ENCODE measurements around the gene TIGD3. TPM values are rescaled to one million over a fixed set of nuclear protein-coding genes. Genes with fewer than 3 reads are reported as not detected.

Gene TIGD3
- total and polyA plus RNA-seq, 2 of the 13 experiments (the other 11 are each of a cell fraction or from before 2014, with no cell fraction given) = 0.49 to 4.9 TPM

- TF ChIP-seq THAP7 (CRISPR knock-in tag; IDR thresholded peaks at IDR 0.05) (0 out of 2 replicates have a peak, but pooled peaks have one; percentile 10), ZFX (CRISPR knock-in tag; IDR thresholded peaks at IDR 0.05; ENCODE audit: low read depth) (peak; percentile 86), CREM (IDR thresholded peaks at IDR 0.05) (no peak), CREM (CRISPR knock-in tag; IDR thresholded peaks at IDR 0.05) (no peak), SOX13 (IDR thresholded peaks at IDR 0.05) (no peak), SOX13 (CRISPR knock-in tag; conservative IDR thresholded peaks at IDR 0.05 in 1 of 2, IDR thresholded peaks at IDR 0.05 in 1 of 2) (no peak), THAP11 (CRISPR knock-in tag; IDR thresholded peaks at IDR 0.05) (no peak), ZBTB44 (CRISPR knock-in tag; IDR thresholded peaks at IDR 0.05) (no peak), MTF1 (CRISPR knock-in tag; IDR thresholded peaks at IDR 0.05) (no peak), IRF1 (CRISPR knock-in tag; IDR thresholded peaks at IDR 0.05; ENCODE audit: low read depth) (no peak), ZNF563 (CRISPR knock-in tag; IDR thresholded peaks at IDR 0.05) (peak; percentile 62; the same call in 1 of the 2 replicates), PHF8 (CRISPR knock-in tag; IDR thresholded peaks at IDR 0.05) (peak; percentile 70), GRHL1 (CRISPR knock-in tag; conservative IDR thresholded peaks at IDR 0.05) (no peak), YEATS4 (CRISPR knock-in tag; IDR thresholded peaks at IDR 0.05; ENCODE audit: borderline replicate concordance) (0 out of 2 replicates have a peak, but pooled peaks have one; percentile 21), ZNF207 (IDR thresholded peaks at IDR 0.05; ENCODE audit: borderline replicate concordance) (no peak), POGZ (CRISPR knock-in tag; IDR thresholded peaks at IDR 0.05) (no peak), ZMAT3 (CRISPR knock-in tag; conservative IDR thresholded peaks at IDR 0.05) (0 out of 2 replicates have a peak, but pooled peaks have one; percentile 8), ZNF777 (CRISPR knock-in tag; IDR thresholded peaks at IDR 0.05) (peak; percentile 72), NONO (IDR thresholded peaks at IDR 0.05) (no peak), NONO (CRISPR knock-in tag; conservative IDR thresholded peaks at IDR 0.05) (peak; percentile 64), BCLAF1 (IDR thresholded peaks at IDR 0.05) (no peak), LCORL (IDR thresholded peaks at IDR 0.05) (no peak), LCORL (CRISPR knock-in tag; IDR thresholded peaks at IDR 0.05) (no peak), FOXM1 (CRISPR knock-in tag; IDR thresholded peaks at IDR 0.05) (no peak)
Measured at GRCh38 chr11:65354265-65355012, at the start of gene TIGD3 (continued).
